NCI-H128 (cell line): ENCODE data around the gene PCBP3.
"Not testable (repeated sequence)": the region's sequence is repeated elsewhere in the genome, so short reads cannot be mapped to it uniquely, and the experiment has no call there.

ENCODE experiments used
- DNase-seq: peaks from one replicate; lab custom pipeline; 2025; ENCODE audit not compliant: unreplicated experiment; lab: John Stamatoyannopoulos, UW

Gene PCBP3

DNA sequence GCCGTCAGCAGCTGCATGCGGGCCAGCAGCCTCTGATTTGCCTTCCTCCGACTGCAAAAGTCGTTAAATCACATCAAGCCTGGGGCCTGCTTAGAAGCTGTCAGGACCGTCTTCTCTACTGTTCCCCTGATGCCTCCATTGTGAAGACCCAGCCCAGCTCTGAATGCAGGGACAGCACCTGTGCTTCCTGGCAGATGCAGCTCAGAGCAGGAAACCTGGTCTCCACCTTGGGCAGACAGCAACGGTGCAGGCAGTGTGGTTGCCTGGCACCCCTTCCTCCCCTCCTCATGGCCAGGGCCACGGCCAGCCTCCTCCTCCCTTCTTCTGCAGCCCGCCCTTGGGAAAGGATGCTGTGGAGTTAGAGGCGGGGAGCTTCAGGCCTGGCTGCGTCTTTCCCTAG lies 245.7 kb downstream of the PCBP3 start:
- no peak for DNase-seq

- no peak for DNase-seq
Measured at GRCh38 chr21:45889961-45890360, 246.4 kb downstream of the PCBP3 start.

- DNase-seq = no peak
Measured at GRCh38 chr21:45891388-45892155, 248.0 kb downstream of the PCBP3 start.

GRCh38 chr21:45892156-45892915 lies 248.8 kb downstream of the PCBP3 start:
- no peak for DNase-seq

DNA sequence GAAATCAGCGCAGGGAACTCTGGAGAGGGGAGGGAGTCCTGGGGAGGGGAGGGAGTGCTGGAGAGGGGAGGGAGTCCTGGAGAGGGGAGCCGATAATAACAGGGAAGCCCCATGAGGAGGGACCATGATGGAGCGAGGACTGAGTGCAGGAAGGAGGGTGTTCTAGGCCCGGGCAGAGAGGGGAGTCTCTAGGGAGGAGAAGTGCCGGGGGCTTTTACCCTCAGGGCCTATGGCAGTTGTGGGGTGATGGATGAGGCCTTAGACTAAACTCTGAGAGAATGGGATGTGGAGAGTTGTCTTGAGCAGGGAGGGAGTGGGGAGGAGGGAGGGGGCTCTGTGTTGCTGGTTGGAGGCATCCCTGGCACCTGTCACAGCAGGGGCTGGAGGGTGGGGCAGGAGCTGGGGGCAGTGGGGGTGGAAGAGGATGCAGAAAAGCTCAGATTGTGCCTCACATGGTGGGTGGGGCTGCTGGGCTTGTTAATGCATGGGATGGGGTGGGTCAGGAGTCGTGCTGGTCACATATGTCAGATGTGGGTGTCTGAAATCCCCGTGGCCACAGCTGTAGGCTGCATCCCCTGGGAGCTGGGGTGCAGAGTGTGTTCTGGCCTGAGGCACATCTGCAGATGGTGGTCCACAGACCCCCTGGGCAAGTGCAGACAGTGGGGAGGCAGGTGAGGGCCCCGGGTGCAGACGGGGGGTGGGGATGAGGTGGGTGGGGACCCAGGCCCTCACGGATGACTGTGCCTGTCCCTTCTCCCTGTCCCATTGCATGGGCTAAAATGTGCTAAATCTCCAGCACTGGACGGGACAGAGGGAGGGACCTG lies 249.6 kb downstream of the PCBP3 start:
- no peak for DNase-seq

GRCh38 chr21:45893740-45894449 lies 250.4 kb downstream of the PCBP3 start:
- DNase-seq = no peak

DNA sequence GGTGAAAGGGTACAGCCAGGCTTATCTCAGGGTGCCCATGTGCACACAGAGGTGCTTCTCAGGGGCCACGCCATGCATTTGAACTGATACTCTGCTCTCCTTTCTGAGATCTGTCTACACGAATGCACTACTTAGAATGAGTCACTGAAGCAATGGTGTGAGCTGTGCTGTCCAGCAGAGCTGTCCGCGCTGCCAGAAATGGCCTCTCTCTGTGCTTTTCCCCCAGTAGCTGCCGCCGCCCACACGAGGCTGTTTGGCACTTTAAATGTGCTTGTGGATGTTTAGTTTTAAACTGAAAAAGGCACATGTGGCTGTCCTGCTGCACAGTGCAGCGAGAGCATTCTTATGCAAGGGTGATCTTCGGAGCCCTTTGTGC lies 250.9 kb downstream of the PCBP3 start:
- DNase-seq = no peak

- no peak for DNase-seq
Measured at GRCh38 chr21:45894906-45895777, 251.6 kb downstream of the PCBP3 start.

GRCh38 chr21:45895778-45896370 lies 252.3 kb downstream of the PCBP3 start:
- no peak for DNase-seq

DNA sequence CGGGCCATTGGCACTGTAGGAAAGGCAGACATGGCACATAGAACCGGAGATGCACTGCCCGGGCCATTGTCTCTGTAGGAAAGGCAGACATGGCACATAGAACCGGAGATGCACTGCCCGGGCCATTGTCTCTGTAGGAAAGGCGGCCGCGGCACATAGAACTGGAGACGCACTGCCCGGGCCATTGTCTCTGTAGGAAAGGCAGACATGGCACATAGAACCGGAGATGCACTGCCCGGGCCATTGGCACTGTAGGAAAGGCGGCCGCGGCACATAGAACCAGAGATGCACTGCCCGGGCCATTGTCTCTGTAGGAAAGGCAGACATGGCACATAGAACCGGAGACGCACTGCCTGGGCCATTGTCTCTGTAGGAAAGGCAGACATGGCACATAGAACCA lies 252.9 kb downstream of the PCBP3 start:
- DNase-seq = not testable (repeated sequence)

- DNase-seq = no peak
Measured at GRCh38 chr21:45897191-45898027, 253.9 kb downstream of the PCBP3 start.

DNA sequence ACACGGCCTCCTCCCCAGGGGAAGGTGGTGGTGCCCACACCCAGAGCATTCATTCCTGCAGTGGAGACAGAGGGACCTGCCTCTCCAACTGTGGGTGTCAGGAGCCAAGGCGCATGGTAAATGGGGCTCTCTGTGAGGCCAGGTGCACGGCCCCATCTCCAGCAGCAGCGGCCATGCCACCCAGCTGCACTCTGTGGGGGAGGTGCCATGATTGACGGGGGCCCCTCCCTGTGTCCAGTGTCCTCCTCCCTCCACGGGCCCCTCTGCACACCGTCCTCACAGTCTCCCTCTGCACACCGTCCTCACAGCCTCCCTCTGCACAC lies 254.5 kb downstream of the PCBP3 start:
- no peak for DNase-seq

DNA sequence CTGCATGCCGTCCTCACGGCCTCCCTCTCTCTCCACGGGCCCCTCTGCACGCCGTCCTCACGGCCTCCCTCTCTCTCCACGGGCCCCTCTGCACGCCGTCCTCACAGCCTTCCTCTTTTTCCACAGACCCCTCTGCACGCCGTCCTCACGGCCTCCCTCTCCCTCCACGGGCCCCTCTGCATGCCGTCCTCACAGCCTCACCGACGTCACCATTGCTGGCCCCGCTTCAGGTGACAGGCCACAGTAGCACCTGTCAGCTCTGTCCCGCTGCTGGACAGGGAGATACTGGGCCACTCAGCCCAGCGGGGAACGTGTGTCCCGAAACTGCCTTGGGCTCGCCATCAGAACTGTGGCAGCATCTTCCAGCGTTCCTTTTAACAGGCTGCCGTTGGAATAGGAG lies 255.3 kb downstream of the PCBP3 start:
- DNase-seq = no peak

DNA sequence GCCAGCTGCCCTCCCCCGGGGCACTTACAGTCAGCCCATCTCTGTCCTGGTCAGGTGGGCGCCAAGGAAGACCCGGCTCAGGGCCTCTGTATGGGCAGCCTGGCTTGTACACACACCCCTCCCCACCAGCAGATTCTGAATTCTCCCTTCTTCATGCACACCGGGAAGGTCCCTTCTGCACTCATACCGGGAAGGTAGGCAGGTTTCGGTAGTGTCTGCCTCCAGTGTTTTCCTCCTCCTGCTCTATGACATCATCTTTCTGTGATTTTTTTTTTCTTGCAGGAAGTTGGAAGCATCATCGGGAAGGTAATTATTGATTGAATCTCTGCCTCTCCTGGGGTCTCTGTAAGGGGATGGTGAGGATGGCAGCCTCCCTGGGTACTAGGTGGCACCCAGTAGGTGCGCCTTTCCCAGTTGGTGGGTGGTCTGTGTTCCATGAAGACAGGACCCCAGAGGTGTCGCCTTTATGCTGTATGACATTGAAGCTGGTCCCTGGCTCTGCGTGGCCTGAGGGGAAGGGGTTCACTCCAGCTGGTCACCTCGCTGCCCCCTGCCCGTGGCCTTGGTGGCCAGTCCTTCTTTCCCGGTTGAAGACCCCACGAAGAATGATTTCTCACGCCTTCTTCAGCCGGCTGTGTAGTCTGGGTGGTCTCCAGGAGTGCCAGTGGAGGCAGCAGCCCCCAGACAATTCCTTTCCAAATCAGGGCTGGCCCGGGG lies 255.9 kb downstream of the PCBP3 start:
- DNase-seq = no peak

DNA sequence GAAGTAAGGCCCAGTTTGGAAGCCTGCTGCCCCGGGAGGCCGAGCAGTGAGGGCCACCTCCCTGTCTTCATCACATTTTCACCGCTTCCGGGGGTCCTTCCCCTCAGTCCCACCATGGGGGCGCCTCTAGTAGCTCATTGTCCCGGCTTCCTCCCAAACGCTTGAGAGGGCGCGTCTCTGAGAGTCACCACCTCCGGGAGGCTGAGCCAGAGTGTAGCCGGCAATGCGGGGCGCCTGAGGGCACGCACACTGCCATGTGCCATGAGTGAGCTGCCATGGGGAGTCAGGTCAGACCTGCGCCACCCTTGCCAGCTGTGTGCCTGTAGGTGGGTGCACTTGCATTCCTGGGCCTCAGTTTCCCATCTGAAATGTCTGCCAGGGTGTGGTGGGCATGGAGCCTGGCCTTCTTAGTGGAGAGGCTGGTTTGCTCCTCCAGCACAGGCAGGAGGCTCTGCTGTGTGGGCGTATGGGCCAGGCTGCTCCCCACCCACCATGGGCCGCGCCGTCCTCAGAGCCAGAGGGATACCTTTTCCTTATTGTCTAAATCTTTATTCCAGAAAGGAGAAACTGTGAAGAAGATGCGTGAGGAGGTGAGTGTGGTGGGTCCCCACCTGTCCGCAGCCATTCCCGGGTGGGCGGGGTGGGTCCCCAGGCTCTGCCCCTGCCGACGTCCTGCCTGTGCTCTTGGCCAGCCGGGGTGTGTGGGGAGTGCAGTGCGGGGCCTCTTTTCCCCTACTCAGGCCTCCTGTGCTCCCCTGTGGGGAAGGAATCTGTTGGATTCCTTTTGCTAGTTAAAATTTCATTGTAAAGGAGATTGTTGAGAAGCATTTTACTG lies 256.7 kb downstream of the PCBP3 start:
- no peak for DNase-seq

- no peak for DNase-seq
Measured at GRCh38 chr21:45901061-45901690, 257.7 kb downstream of the PCBP3 start.
